Measurements from ENCODE around the gene RALA. TPM values are rescaled to one million over a fixed set of nuclear protein-coding genes. Genes with fewer than 3 reads are reported as not detected.

Gene RALA
- total RNA-seq, 1 experiment from 2014 or later = 27.3 TPM

- DNase-seq (ENCODE audit: low read depth, low spot score) = no peak
- intact Hi-C loops (cut with micrococcal nuclease) = no loop called here
- H3K9me3 ChIP-seq (ENCODE audit: control insufficient read depth in 1 of 2, insufficient read depth in 1 of 2, low read depth in 1 of 2, low read length in 2 of 2) = no peaks in the 10 kb centered on the region
- no peak overlapping the region for H2AFZ ChIP-seq (ENCODE audit: low read depth, low read length, poor library complexity, severe bottlenecking)
- no peak overlapping the region for H3K4me2 ChIP-seq (ENCODE audit: low read length)
- H4K20me1 ChIP-seq (ENCODE audit: insufficient read depth) = no peaks in the 10 kb centered on the region
- CTCF ChIA-PET = no interaction called here
- peaks cover 0 to 5% of the 10 kb centered on the region in 2 experiments; a peak in 2 of 4 replicates for H3K4me1 ChIP-seq (ENCODE audit: control insufficient read depth in 1 of 2, insufficient read depth in 2 of 2, low read length in 2 of 2)
- H3K9me2 ChIP-seq (ENCODE audit: insufficient read depth) = no peaks in the 10 kb centered on the region
- no peak overlapping the region for H3K9ac ChIP-seq (ENCODE audit: low read length)
- RAD21 ChIA-PET (ENCODE audit: low non-redundant PET in 1 of 2, low total read pairs in 2 of 2, uncharacterized antibody in 2 of 2, unreplicated experiment in 2 of 2) = no interaction called here
- 0 out of 2 replicates have a peak, but pooled peaks cover 11% of the 10 kb centered on the region for H3K79me2 ChIP-seq (ENCODE audit: insufficient read depth, low read length)
- POLR2A ChIA-PET = interaction anchor here (0.7 kb wide), 1 partner anchor 32 kb away, joined by 3 read pairs; no protein-coding TSS in a partner anchor
- BruUV-seq (replicated peaks) = no TSS peak
- no peak for ATAC-seq
- H3K27me3 ChIP-seq (ENCODE audit: insufficient read depth, low read length) = no peaks in the 10 kb centered on the region
- H3K27ac ChIP-seq (ENCODE audit: low read depth, low read length) = no peak overlapping the region
- no peak for TF ChIP-seq JUND (IDR thresholded peaks at IDR 0.05)
- TF ChIP-seq YY1 (IDR thresholded peaks at IDR 0.05; ENCODE audit: extremely low read depth, insufficient replicate concordance, low read depth, low read length) = no peak
- no peak for TF ChIP-seq RAD21 (IDR thresholded peaks at IDR 0.05; ENCODE audit: low read depth)
- no peak for TF ChIP-seq TCF7L2 (IDR thresholded peaks at IDR 0.05; ENCODE audit: borderline replicate concordance, extremely low read depth, insufficient read depth, insufficient read length)
- TF ChIP-seq EZH2 (IDR thresholded peaks at IDR 0.05) = no peak
- no peak overlapping the region for H3K4me3 ChIP-seq (replicated peaks in 1 of 2; ENCODE audit: low read depth in 1 of 2, low read length in 2 of 2)
- no peaks in the 10 kb centered on the region for H3K36me3 ChIP-seq (ENCODE audit: control insufficient read depth in 1 of 2, insufficient read depth in 2 of 2, low read length in 2 of 2)
Measured at GRCh38 chr7:39683216-39683845, 60.0 kb downstream of the RALA start.

DNA sequence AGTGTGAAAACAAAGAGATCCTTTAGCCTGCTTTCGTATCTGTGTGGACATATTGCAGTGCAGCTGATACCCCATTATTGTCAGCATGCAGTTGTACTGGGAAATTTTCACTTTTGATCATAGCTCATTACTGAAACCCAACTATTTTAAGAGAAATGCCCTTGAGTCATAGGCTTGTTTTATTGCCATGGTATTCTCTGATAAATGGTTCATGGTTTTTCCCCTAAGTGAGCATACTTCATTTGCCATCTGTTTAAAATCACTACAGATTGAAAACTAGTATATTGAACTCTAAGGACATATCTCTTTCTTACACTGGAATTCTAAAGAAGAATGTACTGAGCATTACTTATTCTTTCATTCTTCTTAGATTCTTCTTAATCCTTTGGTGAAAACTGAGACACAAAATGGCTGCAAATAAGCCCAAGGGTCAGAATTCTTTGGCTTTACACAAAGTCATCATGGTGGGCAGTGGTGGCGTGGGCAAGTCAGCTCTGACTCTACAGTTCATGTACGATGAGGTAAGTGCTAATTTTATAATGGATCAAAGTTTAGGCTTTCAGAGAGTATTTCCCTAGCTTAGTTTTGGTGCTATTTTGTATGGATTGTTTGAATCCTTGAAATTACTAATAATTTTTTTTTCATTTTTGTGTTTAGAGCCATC lies 63.0 kb downstream of the RALA start:
- CTCF ChIA-PET = no interaction called here
- no peak overlapping the region for H3K27ac ChIP-seq (ENCODE audit: low read depth, low read length)

More for the DNA sequence above, 63.0 kb downstream of the RALA start:
- ChIA-PET RAD21 (ENCODE audit: low non-redundant PET in 1 of 2, low total read pairs in 2 of 2, uncharacterized antibody in 2 of 2, unreplicated experiment in 2 of 2) (no interaction called here), POLR2A (no interaction called here)
- no TSS peak for BruUV-seq (replicated peaks)
- intact Hi-C loops (cut with micrococcal nuclease) = no loop called here
- no peak overlapping the region for H3K4me3 ChIP-seq (replicated peaks in 1 of 2; ENCODE audit: low read depth in 1 of 2, low read length in 2 of 2)
- DNase-seq (ENCODE audit: low read depth, low spot score) (no peak), ATAC-seq (no peak)
- no peaks in the 10 kb centered on the region for H3K36me3 ChIP-seq (ENCODE audit: control insufficient read depth in 1 of 2, insufficient read depth in 2 of 2, low read length in 2 of 2)
- H3K9me3 ChIP-seq (ENCODE audit: control insufficient read depth in 1 of 2, insufficient read depth in 1 of 2, low read depth in 1 of 2, low read length in 2 of 2) = no peaks in the 10 kb centered on the region
- H2AFZ ChIP-seq (ENCODE audit: low read depth, low read length, poor library complexity, severe bottlenecking) = no peak overlapping the region
- no peaks in the 10 kb centered on the region for H3K9me2 ChIP-seq (ENCODE audit: insufficient read depth)
- 0 out of 2 replicates have a peak, but pooled peaks cover 4% of the 10 kb centered on the region for H3K79me2 ChIP-seq (ENCODE audit: insufficient read depth, low read length)
- H3K27me3 ChIP-seq (ENCODE audit: insufficient read depth, low read length) = no peaks in the 10 kb centered on the region
- H3K4me2 ChIP-seq (ENCODE audit: low read length) = no peak overlapping the region
- H3K4me1 ChIP-seq (ENCODE audit: control insufficient read depth in 1 of 2, insufficient read depth in 2 of 2, low read length in 2 of 2) = peaks cover 7 to 22% of the 10 kb centered on the region in 2 experiments
- H4K20me1 ChIP-seq (ENCODE audit: insufficient read depth) = no peaks in the 10 kb centered on the region
- no peak for TF ChIP-seq FOSL1 (IDR thresholded peaks at IDR 0.05; ENCODE audit: low read depth)
- H3K9ac ChIP-seq (ENCODE audit: low read length) = no peak overlapping the region
